GM21723 (cell line): ENCODE results near the gene PTPRN2.
"Not testable (repeated sequence)": the region's sequence is repeated elsewhere in the genome, so short reads cannot be mapped to it uniquely, and the experiment has no call there.

Experiments used
- ATAC-seq: cut with Tn5 transposase; IDR thresholded peaks from one replicate; pipeline ENCODE4 v1.9.1; 2021; ENCODE audit warnings: mild to moderate bottlenecking, moderate library complexity; ENCODE audit not compliant: unreplicated experiment

PTPRN2 gene

GRCh38 chr7:158391541-158391940 is 196.1 kb downstream of the PTPRN2 start:
- ATAC-seq, result no peak

DNA sequence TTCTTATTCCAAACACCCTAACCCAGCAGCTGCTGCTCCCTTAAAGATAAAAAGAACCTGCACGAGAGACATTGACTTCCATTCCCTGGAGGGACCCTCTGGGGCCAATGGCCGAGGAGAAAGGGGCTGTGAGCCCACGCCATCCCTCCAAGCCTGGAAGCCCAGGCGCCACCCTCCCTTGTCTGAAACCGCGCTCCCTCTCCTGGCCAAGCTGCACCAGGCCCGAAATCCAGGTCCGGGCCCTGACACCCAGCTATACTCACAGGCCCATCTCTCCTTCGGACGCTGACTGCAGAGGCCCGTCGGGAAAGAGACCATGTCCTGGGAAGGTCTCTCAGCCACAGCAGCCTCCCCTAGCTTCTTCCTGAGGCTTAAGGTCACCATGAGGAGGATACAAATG is 196.5 kb downstream of the PTPRN2 start:
- ATAC-seq, result no peak

DNA sequence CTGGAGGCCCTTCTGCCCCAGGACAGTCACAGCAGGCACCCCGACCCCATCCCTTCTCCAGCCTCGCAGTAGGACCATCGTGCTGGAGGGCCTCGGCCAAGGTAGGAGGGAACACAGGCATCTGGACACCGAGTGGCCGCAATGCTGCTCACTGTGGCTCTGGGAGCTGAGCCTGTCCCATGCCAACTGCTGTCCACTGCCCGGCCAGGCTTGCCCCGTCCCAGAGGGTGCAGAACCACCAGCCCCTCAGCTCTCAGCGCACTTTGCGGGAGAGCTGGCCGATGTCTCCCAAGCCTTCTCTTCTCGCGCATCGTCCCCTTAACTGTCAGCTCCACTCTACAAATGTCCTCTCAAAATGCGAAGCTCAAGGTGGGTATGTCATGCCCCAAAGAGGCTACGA is 197.2 kb downstream of the PTPRN2 start:
- no peak for ATAC-seq

- no peak for ATAC-seq
Observed at GRCh38 chr7:158389514-158390425, 197.9 kb downstream of the PTPRN2 start.

GRCh38 chr7:158388928-158389327 is 198.7 kb downstream of the PTPRN2 start:
- no peak for ATAC-seq

DNA sequence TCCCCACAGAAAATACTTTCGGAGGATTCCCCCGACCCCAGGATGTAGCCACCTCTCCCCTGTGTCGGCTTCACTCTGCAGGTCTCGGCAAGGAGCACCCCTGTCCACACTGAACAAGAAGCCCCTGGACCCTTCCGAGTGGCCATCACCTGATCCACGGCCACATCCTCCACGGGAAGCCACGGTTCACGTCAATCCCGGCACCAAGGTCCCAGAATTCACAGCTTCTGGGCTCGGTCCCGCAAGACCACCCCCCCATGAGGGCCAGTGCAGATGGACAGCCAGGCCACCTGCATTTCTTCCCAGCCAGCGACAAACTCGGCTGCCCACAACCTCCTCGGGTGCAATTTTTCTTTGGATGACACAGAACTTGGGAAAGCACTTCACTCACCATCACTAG is 199.6 kb downstream of the PTPRN2 start:
- ATAC-seq, result no peak

GRCh38 chr7:158387546-158387891 is 200.1 kb downstream of the PTPRN2 start:
- ATAC-seq, result no peak

DNA sequence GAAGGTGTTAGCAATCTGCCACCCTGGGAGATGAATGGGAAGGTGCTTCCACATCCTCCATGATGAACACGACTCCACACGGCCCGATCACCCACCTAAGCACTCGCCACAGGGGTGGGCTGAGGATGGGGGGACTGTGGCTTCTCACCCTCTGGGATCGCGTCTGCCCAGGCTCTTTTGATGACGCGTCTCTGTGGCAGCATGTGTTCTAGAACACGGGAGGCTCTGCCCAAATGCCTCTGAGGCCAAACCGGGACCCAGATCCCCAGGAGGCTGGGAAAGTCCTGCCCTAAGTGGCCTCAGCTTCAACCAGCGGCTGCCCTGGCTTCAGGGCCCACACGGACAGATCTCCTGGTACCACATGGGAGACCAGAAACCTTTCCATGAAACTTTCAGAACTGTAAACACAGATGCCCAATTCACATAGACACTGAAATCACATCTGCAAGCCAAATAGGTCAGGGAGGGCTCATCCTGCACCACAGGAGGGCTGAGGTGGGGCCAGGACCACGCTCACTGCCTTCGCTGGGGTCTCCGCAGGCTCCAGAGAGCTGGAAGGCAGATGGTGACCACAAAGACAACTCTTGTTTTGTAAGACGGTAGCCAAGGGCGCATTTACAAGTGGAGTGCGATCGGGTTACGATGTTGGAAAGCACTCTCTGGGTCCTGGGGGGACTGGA is 200.6 kb downstream of the PTPRN2 start:
- no peak for ATAC-seq

DNA sequence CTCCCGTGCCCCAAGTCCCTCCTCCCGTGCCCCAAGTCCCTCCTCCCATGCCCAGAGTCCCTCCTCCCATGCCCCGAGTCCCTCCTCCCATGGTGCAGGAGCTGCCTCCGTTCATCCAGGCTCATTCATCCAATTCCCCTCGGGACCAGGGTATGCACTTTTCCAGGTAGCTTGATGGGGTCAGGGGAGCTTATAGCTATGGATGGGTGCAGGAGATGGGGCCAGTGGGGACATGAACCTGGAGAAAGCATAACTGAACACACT is 201.3 kb downstream of the PTPRN2 start:
- ATAC-seq, result no peak

DNA sequence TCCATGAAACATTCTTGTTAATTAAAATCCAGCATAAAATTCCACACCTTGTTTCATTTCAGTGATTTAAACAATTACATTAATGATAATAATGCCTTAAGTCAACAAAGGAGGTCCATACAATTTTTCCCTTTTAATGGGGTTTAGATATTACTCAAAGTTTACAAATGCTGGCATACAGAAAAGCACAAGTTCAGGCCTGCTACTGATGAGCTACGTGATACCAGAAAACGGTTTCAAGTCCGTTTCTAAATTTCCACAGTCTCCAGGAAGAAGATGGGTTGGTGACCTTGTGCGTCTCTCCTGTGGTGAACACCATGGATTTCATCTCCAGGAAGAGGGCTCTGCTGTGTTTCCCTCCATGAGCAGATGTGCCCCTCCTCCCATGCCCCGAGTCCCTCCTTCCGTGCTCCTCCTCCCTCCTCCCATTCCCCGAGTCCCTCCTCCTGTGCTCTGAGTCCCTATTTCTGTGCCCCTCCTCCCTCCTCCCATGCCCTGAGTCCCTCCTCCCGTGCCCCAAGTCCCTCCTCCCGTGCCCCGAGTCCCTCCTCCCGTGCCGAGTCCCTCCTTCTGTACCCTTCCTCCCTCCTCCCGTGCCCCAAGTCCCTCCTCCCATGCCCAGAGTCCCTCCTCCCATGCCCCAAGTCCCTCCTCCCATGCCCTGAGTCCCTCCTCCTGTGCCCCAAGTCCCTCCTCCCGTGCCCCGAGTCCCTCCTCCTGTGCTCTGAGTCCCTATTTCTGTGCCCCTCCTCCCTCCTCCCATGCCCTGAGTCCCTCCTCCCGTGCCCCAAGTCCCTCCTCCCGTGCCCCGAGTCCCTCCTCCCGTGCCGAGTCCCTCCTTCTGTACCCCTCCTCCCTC is 201.9 kb downstream of the PTPRN2 start:
- ATAC-seq, result not testable (repeated sequence)

GRCh38 chr7:158384746-158385145 is 202.9 kb downstream of the PTPRN2 start:
- no peak for ATAC-seq

DNA sequence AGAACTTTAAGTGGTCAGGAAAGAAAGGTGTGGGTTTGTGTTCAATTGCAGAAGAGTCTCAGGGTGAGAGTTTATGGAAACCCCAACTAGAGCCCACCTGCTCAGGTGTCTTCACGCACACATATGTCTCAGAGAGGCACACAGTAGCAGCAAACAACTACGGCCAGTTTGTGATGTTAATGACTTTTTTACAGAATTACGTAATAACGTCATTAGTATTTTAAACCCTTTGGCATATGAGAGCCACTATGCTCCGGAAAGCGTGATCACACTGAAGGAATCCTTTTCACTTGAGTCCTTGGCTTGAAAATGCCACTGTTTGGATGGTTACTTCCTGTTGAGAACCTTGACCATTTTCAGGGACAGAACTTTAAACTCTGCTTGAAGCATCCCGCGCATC is 204.0 kb downstream of the PTPRN2 start:
- ATAC-seq, result no peak

GRCh38 chr7:158382363-158383254 is 205.0 kb downstream of the PTPRN2 start:
- ATAC-seq, result no peak

DNA sequence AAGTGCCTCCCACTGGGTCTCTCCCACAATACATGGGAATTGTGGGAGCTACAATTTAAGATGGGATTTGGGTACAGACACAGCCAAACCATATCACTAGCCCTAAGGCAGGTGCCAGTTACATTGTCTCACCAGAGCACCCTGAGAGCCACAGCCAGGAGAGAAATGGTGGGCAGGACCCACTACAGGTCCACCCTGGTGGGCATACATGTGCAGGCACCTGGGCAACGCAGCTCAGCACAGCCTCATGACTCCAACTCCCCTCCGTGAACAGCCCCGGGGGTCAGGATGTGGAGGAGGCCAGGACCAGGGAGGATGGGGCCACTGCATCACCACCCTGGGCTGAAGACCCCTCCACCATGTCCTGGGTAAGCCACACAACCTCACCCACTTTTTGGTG is 205.7 kb downstream of the PTPRN2 start:
- no peak for ATAC-seq

- no peak for ATAC-seq
Observed at GRCh38 chr7:158378978-158379377, 208.6 kb downstream of the PTPRN2 start.

- ATAC-seq, result no peak
Observed at GRCh38 chr7:158377800-158378623, 209.6 kb downstream of the PTPRN2 start.

DNA sequence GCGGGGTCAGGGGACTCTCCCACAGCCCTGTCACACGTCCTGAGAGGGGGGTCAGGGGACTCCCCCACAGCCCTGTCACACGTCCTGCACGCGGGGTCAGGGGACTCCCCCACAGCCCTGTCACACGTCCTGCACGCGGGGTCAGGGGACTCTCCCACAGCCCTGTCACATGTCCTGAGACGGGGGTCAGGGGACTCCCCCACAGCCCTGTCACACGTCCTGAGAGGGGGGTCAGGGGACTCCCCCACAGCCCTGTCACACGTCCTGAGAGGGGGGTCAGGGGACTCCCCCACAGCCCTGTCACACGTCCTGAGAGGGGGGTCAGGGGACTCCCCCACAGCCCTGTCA is 210.8 kb downstream of the PTPRN2 start:
- not testable (repeated sequence) for ATAC-seq

DNA sequence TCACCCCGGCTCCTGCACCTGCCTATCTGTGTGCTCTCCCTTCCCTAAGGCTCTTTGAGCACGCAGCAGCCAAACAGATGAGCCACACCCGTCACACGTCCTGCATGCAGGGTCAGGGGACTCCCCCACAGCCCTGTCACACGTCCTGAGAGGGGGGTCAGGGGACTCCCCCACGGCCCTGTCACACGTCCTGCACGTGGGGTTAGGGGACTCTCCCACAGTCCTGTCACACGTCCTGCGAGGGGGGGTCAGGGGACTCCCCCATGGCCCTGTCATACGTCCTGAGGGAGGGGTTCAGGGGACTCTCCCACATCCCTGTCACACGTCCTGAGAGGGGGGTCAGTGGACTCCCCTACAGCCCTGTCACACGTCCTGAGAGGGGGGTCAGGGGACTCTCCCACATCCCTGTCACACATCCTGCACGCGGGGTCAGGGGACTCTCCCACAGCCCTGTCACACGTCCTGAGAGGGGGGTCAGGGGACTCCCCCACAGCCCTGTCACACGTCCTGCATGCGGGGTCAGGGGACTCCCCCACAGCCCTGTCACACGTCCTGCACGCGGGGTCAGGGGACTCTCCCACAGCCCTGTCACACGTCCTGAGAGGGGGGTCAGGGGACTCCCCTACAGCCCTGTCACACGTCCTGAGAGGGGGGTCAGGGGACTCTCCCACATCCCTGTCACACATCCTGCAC is 211.3 kb downstream of the PTPRN2 start:
- not testable (repeated sequence) for ATAC-seq

DNA sequence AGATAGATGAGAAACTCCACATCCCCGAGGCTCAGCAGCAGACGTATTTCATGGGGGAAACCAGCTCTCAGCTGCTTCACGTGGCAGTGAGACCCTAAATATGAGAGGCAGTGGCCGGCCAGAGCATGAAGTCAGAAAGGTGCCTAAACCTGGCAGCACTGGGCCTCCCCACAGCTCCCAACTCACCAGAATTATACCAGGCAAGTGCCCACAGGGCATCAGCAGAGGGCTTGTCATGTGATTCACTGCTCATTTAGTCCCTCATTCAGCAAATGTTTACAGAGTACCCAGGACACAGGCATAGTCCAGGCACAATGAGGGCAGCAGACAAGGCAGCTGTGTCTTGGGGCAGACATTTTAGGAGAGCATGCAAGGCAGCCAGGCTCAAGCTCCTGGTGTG is 212.6 kb downstream of the PTPRN2 start:
- ATAC-seq, result no peak
